Transverse colon (tissue), 4 donors: ENCODE measurements around the gene CACNA1E. TPM values are rescaled to one million over a fixed set of nuclear protein-coding genes. Genes with fewer than 3 reads are reported as not detected.

Experiments used
- DNase-seq: peaks from one replicate; pipeline ENCODE4 v3.0.0-alpha.2; 2019
- H3K27ac ChIP-seq, 4 donors: fragments of 200-600 bp; sonication (generic); 2 replicates each; pipeline ENCODE4 v1.5.1; 2016 to 2018; ENCODE audit warnings: inconsistent platforms in 4 of 4
- H3K27me3 ChIP-seq: fragments of 200-600 bp; sonication (generic); 2 replicates; pipeline ENCODE4 v1.5.1; 2017; ENCODE audit warnings: inconsistent platforms
- H3K36me3 ChIP-seq, 4 donors: fragments of 200-600 bp; sonication (generic); 2 replicates each; pipeline ENCODE4 v1.5.1; 2017 to 2019; ENCODE audit warnings: inconsistent platforms in 4 of 4
- H3K4me1 ChIP-seq, 4 donors: fragments of 200-600 bp; sonication (generic); 2 replicates each; pipeline ENCODE4 v1.5.1; 2017 to 2020; ENCODE audit warnings: inconsistent platforms in 4 of 4
- H3K4me3 ChIP-seq, 4 donors: fragments of 200-600 bp; sonication (generic); 1 replicate in 1 of 4; 2 replicates in 3 of 4; pipeline versions ENCODE4 v1.5.1 to v1.6.1; 2017 to 2019; ENCODE audit warnings: inconsistent platforms in 4 of 4
- H3K9me3 ChIP-seq, 2 donors: fragments of 200-600 bp; sonication (generic); 2 replicates each; pipeline ENCODE4 v1.5.1; 2017 to 2019; ENCODE audit warnings: inconsistent platforms in 2 of 2
- CTCF ChIP-seq, 5 experiments: fragments of 200-600 bp in 3 of 5; fragments of 450-650 bp in 2 of 5; sonication (generic) in 3 of 5; IDR thresholded peaks; 1 replicate in 2 of 5; 2 replicates in 3 of 5; pipeline ENCODE4 v1.5.1; 2016 to 2017; ENCODE audit warnings: antibody characterized with exemption in 5 of 5, inconsistent platforms in 3 of 5, mild to moderate bottlenecking in 2 of 5, moderate library complexity in 1 of 5
- EP300 ChIP-seq: sonication (generic); formaldehyde crosslinking; IDR thresholded peaks from one replicate; pipeline ENCODE4 v1.6.1; 2017; ENCODE audit warnings: antibody characterized with exemption, low read depth
- POLR2A ChIP-seq: fragments of 450-650 bp; IDR thresholded peaks from one replicate; pipeline ENCODE4 v1.6.1; 2016; ENCODE audit warnings: antibody characterized with exemption, mild to moderate bottlenecking, moderate library complexity
- POLR2AphosphoS5 ChIP-seq, 3 donors: sonication (generic); formaldehyde crosslinking; IDR thresholded peaks; one replicate each; pipeline ENCODE4 v1.6.1; 2016; ENCODE audit warnings: antibody characterized with exemption in 3 of 3
- WGBS, 2 donors: methylation state at CpG; one replicate each; pipeline ENCODE4 v1.1.5; 2018; ENCODE audit warnings: low coverage in 1 of 2; 5-methylcytosine and 5-hydroxymethylcytosine counted together
- in situ Hi-C, 4 donors: fragments of 200-750 bp; cut with MboI; loops; one replicate each; pipeline versions ENCODE4 v1.15.0 to v1.15.1; 2017; ENCODE audit warnings: low sequenced_read_pairs in 3 of 4, low pct_ligation_motif_present in 1 of 4, low pct_unique_long_range_greater_than_20kb in 1 of 4
- intact Hi-C: fragments of 100-400 bp; cut with DNase I; formaldehyde crosslinking; loops from one replicate; pipeline ENCODE4 v1.15.1; 2023; ENCODE audit warnings: low total_unique reads
- total RNA-seq, 4 donors: library from RNA; depleted of rRNA; stranded (reverse); fragments of >200 nt; gene quantifications; one replicate each; pipeline ENCODE4 v1.1.0, GENCODE V29; 2016

The CACNA1E gene
- total RNA-seq, 4 donors from 2014 or later = under 0.01 to 0.16 (median 0.14) TPM; not detected in 1

GRCh38 chr1:181674617-181675016, 191.3 kb downstream of the CACNA1E start:
- no peak overlapping the region for H3K4me3 ChIP-seq
- no peak for TF ChIP-seq POLR2AphosphoS5 (IDR thresholded peaks at IDR 0.05)
- TF ChIP-seq POLR2A = no peak
- peak in 1 of 5 experiments; percentile 20 for TF ChIP-seq CTCF (IDR thresholded peaks at IDR 0.05)
- in situ Hi-C loops (loop anchor here in 3 of 4 donors (10.0 kb wide), 2 partner anchors 180 to 200 kb away; no protein-coding TSS in a partner anchor), intact Hi-C loops (no loop called here)
- 53 to 61% methylated on average over 2 to 3 of the region's 3 CpGs for WGBS, 2 donors
- H3K9me3 ChIP-seq = no peaks in the 10 kb centered on the region
- no peak for DNase-seq
- no peak overlapping the region for H3K27ac ChIP-seq
- H3K36me3 ChIP-seq = no peaks in the 10 kb centered on the region
- H3K27me3 ChIP-seq = no peaks in the 10 kb centered on the region
- H3K4me1 ChIP-seq = no peaks in the 10 kb centered on the region

GRCh38 chr1:181675091-181675917, 192.0 kb downstream of the CACNA1E start:
- H3K27ac ChIP-seq = no peak overlapping the region
- H3K4me3 ChIP-seq = no peak overlapping the region
- H3K27me3 ChIP-seq = no peaks in the 10 kb centered on the region
- H3K9me3 ChIP-seq = no peaks in the 10 kb centered on the region
- no peak for DNase-seq
- H3K36me3 ChIP-seq = no peaks in the 10 kb centered on the region
- no peaks in the 10 kb centered on the region for H3K4me1 ChIP-seq
- in situ Hi-C loops (loop anchor here in 3 of 4 donors (10.0 kb wide), 2 partner anchors 181 to 201 kb away; no protein-coding TSS in a partner anchor), intact Hi-C loops (no loop called here)
- TF ChIP-seq CTCF (IDR thresholded peaks at IDR 0.05) (no peak), EP300 (no peak), POLR2A (no peak), POLR2AphosphoS5 (IDR thresholded peaks at IDR 0.05) (no peak)
- 53 to 60% methylated on average over 9 to 10 of the region's 10 CpGs for WGBS, 2 donors

GRCh38 chr1:181675918-181676190, 192.5 kb downstream of the CACNA1E start:
- in situ Hi-C loops = loop anchor here in 3 of 4 donors (10.0 kb wide), 2 partner anchors 181 to 201 kb away; no protein-coding TSS in a partner anchor
- Histone ChIP-seq H3K4me3 (no peak overlapping the region), H3K9me3 (no peaks in the 10 kb centered on the region), H3K4me1 (no peaks in the 10 kb centered on the region), H3K36me3 (no peaks in the 10 kb centered on the region), H3K27me3 (no peaks in the 10 kb centered on the region), H3K27ac (no peak overlapping the region)
- TF ChIP-seq EP300 = no peak
- TF ChIP-seq POLR2A = no peak
- TF ChIP-seq POLR2AphosphoS5 (IDR thresholded peaks at IDR 0.05) = no peak
- TF ChIP-seq CTCF (IDR thresholded peaks at IDR 0.05) = no peak
- WGBS, 2 donors = 44 to 58% methylated on average over 2 to 5 of the region's 5 CpGs
- no peak for DNase-seq
- intact Hi-C loops = no loop called here

GRCh38 chr1:181676269-181676668, 193.0 kb downstream of the CACNA1E start:
- in situ Hi-C loops (loop anchor here in 3 of 4 donors (10.0 kb wide), 2 partner anchors 181 to 201 kb away; no protein-coding TSS in a partner anchor), intact Hi-C loops (no loop called here)
- Histone ChIP-seq H3K27ac (no peak overlapping the region), H3K4me3 (no peak overlapping the region), H3K27me3 (no peaks in the 10 kb centered on the region), H3K36me3 (no peaks in the 10 kb centered on the region), H3K4me1 (no peaks in the 10 kb centered on the region), H3K9me3 (no peaks in the 10 kb centered on the region)
- 13 to 32% methylated on average over 4 to 6 of the region's 6 CpGs for WGBS, 2 donors
- peak; percentile 49 for DNase-seq
- no peak for TF ChIP-seq EP300
- peak; percentile 22 to 62 (median 45) for TF ChIP-seq CTCF (IDR thresholded peaks at IDR 0.05)
- no peak for TF ChIP-seq POLR2AphosphoS5 (IDR thresholded peaks at IDR 0.05)
- TF ChIP-seq POLR2A = no peak
